GM10266 (cell line): ENCODE measurements around the gene PRF1.
A peak's percentile ranks its signal among the peaks of the same experiment; 100 is the strongest.

Experiments used
- DNase-seq: peaks from one replicate; pipeline ENCODE4 v3.0.0; 2012; ENCODE audit errors: extremely low spot score
- CTCF ChIP-seq: IDR thresholded peaks from 2 replicates; pipeline ENCODE4 v1.5.1; 2012; ENCODE audit warnings: mild to moderate bottlenecking, low read depth; ENCODE audit not compliant: control insufficient read depth, insufficient read depth; ENCODE audit errors: missing control alignments

Gene PRF1

GRCh38 chr10:70552586-70552985 lies 50.0 kb downstream of the PRF1 start:
- no peak for TF ChIP-seq CTCF
- DNase-seq, result no peak

- TF ChIP-seq CTCF, result no peak
- no peak for DNase-seq
Observed at GRCh38 chr10:70551971-70552422, 50.5 kb downstream of the PRF1 start.

GRCh38 chr10:70551466-70551865 lies 51.1 kb downstream of the PRF1 start:
- TF ChIP-seq CTCF, result no peak

GRCh38 chr10:70550459-70550858 lies 52.1 kb downstream of the PRF1 start:
- TF ChIP-seq CTCF, result no peak
- DNase-seq, result no peak

More at GRCh38 chr10:70551466-70551865, 51.1 kb downstream of the PRF1 start:
- DNase-seq, result no peak

- peak; percentile 84 for TF ChIP-seq CTCF
- peak; percentile 86 for DNase-seq
Observed at GRCh38 chr10:70549962-70550458, 52.5 kb downstream of the PRF1 start.

GRCh38 chr10:70549351-70549961 lies 53.1 kb downstream of the PRF1 start:
- no peak for TF ChIP-seq CTCF
- no peak for DNase-seq
